T-helper 9 cell (primary cell): ENCODE measurements around the gene PPP6C.
"Not testable (repeated sequence)": the region's sequence is repeated elsewhere in the genome, so short reads cannot be mapped to it uniquely, and the experiment has no call there.

Experiments
- DNase-seq: peaks from one replicate; pipeline ENCODE4 v3.0.0-alpha.2; 2020

PPP6C gene

GRCh38 chr9:125181756-125182155, 7.8 kb downstream of the PPP6C start:
- not testable (repeated sequence) for DNase-seq

DNA sequence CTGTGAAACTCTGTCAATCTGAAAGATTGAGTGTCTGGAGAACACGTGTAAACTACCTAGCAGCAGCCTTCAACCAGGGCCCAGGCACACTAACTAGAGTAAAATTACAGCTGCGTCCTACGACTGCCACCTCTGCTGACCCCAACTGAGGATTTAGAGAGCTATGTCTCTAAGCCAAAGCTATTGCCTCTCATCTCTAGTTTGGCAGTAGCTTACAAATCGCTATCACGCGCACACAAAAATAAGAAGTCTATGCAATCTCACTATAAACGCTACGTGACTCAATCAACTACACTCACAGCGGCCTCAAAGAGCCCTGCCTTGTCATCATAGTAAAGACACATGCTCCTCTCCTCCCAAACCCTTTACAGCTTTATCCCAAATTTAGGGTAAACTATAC, 8.7 kb downstream of the PPP6C start:
- DNase-seq, result no peak

DNA sequence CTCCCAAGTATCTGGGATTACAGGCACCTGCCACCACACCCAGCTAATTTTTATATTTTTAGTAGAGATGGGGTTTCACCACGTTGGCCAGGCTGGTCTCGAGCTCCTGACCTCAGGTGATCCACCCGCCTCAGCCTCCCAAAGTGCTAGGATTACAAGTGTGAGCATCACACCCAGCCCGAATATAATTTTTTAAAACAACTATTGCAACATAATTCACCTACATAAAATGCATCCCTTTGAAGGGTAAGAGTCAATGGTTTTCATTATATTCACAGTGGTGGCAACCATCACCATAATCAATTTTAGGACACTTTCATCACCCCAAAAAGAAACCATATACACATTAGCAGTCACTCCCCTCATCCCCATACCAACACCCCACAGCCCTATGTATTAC, 9.8 kb downstream of the PPP6C start:
- DNase-seq, result not testable (repeated sequence)

- no peak for DNase-seq
Observed at GRCh38 chr9:125177888-125178287, 11.7 kb downstream of the PPP6C start.

GRCh38 chr9:125176636-125177035, 13.0 kb downstream of the PPP6C start:
- DNase-seq, result no peak

GRCh38 chr9:125172031-125172755, 17.4 kb downstream of the PPP6C start:
- no peak for DNase-seq

DNA sequence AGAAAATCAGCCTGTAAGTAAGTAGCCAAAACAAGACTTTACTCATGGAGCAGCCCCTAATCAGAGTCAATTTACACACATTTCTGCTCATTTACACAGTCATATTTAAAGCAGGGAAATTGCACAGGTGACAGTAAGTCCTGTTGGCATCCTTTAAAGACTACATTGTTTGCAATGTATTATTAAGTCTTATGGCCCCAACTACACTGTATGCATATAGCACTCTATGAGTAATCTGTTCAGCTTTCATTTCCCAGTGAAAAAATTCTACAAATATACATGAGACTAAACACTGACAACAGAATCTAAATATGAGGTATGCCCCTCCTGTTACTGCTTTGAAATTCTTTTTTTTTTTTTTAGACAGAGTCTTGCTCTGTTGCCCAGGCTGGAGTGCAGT, 19.7 kb downstream of the PPP6C start:
- no peak for DNase-seq

GRCh38 chr9:125166762-125167161, 22.8 kb downstream of the PPP6C start:
- no peak for DNase-seq

DNA sequence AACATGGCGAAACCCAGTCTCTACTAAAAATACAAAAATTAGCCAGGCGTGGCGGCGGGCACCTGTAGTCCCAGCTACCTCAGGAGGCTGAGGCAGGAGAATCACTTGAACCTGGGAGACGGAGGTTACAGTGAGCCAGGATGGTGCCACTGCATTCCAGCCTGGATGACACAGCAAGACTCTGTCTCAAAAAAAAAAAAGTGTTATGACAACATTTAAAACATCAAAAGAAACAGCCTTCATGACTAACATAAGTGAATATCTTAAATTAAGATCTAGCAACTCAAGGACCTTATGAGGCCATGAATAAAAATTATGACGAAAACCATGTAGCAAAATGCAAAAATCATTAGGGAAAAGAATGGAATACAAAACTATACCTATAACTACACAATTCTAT, 26.7 kb downstream of the PPP6C start:
- DNase-seq, result not testable (repeated sequence)

DNA sequence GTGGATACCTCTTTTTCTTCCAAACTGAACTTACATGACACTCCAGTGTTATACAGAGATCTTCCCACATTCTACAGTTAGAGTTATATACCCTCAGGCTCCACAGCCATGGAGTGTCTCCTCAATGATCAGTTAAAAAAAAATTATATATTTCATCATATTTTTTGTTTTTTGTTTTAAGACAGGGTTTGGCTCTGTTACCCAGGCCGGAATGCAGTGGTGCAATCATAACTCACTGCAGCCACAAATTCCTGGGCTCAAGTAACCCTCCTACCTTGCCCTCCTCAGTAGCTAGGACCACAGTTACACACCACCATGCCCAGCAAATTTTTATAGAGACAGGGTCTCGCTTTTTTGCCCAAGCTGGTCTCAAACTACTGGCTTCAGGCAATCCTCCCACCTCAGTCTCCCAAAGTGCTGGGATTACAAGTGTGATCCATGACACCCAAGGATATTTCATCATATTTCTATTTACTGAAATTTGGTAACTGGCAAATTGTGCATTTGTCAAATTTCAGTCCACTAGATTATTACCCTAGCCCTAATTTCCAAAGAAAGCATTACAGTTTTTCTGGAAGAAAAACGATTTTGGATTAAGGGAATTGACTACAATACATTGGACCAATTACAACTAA, 28.2 kb downstream of the PPP6C start:
- DNase-seq, result no peak

DNA sequence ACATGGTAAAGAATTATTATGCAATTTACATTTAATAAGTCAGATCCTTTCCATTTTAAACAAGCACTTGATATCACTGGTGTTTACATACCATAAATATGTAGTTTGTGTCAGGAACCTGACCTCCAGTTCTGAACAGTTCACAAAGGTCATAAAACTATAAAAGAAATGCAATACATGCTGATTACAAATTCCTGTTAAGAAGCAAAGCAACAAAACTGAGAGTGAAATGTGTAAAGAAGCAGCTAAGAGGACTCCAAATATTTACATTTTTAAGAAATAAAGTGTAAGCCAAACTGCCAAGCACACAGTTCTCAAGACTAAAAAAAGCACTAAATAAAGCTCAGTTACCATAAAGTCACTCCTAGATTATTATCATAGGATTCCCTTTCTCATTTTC, 28.9 kb downstream of the PPP6C start:
- DNase-seq, result no peak

- no peak for DNase-seq
Observed at GRCh38 chr9:125156551-125156950, 33.1 kb downstream of the PPP6C start.

GRCh38 chr9:125153712-125154367, 35.8 kb downstream of the PPP6C start:
- DNase-seq, result no peak

- no peak for DNase-seq
Observed at GRCh38 chr9:125151730-125152129, 37.9 kb downstream of the PPP6C start.

GRCh38 chr9:125150349-125151245, 39.0 kb downstream of the PPP6C start:
- DNase-seq, result no peak

- no peak for DNase-seq
Observed at GRCh38 chr9:125147401-125147951, 42.1 kb downstream of the PPP6C start.

DNA sequence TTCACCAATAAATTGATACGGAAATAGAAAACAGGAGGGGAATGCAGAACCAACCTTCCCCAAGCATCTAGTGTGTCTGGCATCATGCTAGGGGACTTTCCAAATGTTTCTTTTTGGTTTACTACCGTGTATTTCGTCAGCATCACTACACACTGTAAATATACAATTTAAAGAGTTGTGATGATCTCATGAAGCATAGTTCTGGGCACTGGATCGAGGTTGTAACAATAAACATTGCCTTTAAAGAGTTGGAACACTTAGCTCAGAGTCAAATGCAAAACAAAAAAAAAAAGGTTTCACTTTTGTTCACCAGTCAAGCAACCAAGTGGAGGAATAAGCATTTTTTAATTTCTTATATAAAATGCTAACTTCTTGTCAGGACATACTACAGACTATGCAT, 43.4 kb downstream of the PPP6C start:
- no peak for DNase-seq

GRCh38 chr9:125145425-125145824, 44.2 kb downstream of the PPP6C start:
- no peak for DNase-seq

DNA sequence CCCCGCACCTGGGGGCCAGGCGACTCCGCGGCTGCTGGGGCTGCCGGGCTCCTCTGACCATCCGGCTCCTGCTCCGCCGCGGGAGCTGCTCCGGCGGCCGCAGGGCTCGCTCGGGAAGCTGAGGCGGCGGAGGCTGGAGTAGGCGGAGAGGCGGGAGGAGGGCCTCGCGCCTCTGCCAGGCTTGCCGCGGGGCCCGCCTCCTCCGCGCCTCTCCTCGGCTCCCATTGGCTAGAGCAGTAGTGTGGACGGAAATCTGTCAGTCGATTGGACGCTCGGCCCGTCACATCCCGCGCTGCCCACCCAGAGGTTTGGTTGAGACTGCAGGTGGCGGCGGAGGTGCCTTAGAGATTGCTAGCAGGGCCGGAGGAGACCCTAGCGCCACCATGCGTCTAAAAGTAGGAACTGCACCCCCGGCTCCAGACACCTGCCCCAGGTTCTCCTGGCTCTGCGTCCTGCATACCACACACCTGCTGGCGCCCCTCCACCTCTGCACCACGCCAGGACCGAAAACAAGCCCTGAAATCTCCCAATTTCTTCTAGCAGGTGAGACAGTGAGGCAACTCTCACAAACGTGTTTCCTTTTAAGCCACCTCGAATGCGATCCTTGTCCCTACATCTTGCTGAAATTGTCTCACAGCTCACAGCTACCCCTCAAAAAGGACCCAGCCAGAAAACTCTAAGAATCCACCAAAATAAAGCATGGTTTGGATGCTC, 46.1 kb downstream of the PPP6C start, which contains the start of gene SCAI:
Gene SCAI, minus strand, starts transcription at position 152 of the 714 bp plus-strand sequence. Its CDS starts 91 bp downstream, at position 61.
- DNase-seq, result peak; percentile 96

DNA sequence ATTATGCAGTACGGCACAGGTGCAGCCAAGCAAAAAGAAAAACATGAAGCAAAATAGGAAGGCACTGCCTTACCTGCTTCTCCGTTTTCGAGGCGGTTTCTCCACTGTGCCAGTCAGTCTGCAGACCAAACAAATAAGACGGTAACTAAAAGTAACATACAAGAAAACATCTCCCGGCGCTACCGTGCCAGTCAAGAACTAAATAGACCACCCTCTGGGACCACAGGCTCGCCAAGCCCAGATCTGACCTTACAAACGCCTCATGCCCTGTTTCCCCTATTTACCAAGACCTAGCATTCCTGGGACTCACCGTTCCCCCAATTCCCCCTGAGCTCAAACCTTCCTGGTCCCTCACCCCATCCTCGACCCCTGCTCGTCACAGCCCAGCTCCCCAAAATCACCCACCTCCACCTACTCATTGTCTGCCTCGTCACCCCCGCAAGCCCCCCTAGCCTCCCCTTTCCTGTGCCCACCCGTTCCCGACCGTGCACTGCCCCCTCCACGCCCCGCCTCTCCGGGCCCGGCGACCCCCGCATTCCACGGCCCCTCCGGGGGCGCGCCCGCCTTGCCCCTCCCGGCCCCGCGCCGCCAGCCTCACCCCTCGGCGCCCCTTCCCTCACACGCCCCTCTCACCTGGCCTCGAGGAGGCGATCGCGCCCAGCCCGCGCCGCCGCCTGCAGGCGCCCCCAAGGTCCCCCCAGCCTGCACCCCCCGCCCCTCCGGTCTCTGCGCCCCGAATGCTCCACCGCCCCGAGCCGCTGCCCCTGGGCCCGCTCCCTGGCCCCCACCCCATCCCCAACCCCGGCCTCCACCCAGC, 46.8 kb downstream of the PPP6C start:
- DNase-seq, result no peak

- DNase-seq, result no peak
Observed at GRCh38 chr9:125141751-125142150, 47.9 kb downstream of the PPP6C start.
